Fibroblast of lung (primary cell): ENCODE results near the gene DEFB129.

Experiments
- CTCF ChIP-seq, 2 donors: IDR thresholded peaks in 1 of 2; conservative IDR thresholded peaks in 1 of 2; 1 replicate in 1 of 2; 2 replicates in 1 of 2; pipeline ENCODE4 v1.5.1; 2011 to 2012; ENCODE audit warnings: low read length in 2 of 2, control low read depth in 1 of 2, inconsistent platforms in 1 of 2, low read depth in 1 of 2, mild to moderate bottlenecking in 1 of 2
- EZH2 ChIP-seq: IDR thresholded peaks from 2 replicates; pipeline ENCODE4 v1.5.1; 2012; ENCODE audit warnings: low read length, control low read depth, mild to moderate bottlenecking; ENCODE audit errors: missing control alignments

- TF ChIP-seq CTCF (conservative IDR thresholded peaks at IDR 0.05 in 1 of 2, IDR thresholded peaks at IDR 0.05 in 1 of 2; ENCODE audit: low read depth in 1 of 2, low read length in 2 of 2): no peak
- TF ChIP-seq EZH2: no peak
Measured at GRCh38 chr20:276620-277495, 49.8 kb downstream of the DEFB129 start.
